ENCODE measurements around the gene MRPS25.
A peak's percentile ranks its signal among the peaks of the same experiment; 100 is the strongest.

The MRPS25 gene

GRCh38 chr3:15044326-15044725, 20.8 kb downstream of the MRPS25 start:
- H3K27ac ChIP-seq = no peak overlapping the region
- no peak overlapping the region for H3K9ac ChIP-seq (ENCODE audit: insufficient read length)
- H3K4me3 ChIP-seq = no peak overlapping the region
- TF ChIP-seq EZH2 (IDR thresholded peaks at IDR 0.05) (no peak), FOXP2 (optimal IDR thresholded peaks at IDR 0.05; ENCODE audit: control extremely low read depth, extremely low read length, insufficient read depth) (no peak), POLR2AphosphoS5 (IDR thresholded peaks at IDR 0.05; ENCODE audit: borderline replicate concordance, low read depth, low read length) (no peak)
- no peaks in the 10 kb centered on the region for H3K9me3 ChIP-seq (ENCODE audit: low read depth, low read length)
- no peak for DNase-seq (ENCODE audit: low read depth, low spot score)
- peaks cover 55% of the 10 kb centered on the region for H3K36me3 ChIP-seq (ENCODE audit: insufficient read depth, low read length)

DNA sequence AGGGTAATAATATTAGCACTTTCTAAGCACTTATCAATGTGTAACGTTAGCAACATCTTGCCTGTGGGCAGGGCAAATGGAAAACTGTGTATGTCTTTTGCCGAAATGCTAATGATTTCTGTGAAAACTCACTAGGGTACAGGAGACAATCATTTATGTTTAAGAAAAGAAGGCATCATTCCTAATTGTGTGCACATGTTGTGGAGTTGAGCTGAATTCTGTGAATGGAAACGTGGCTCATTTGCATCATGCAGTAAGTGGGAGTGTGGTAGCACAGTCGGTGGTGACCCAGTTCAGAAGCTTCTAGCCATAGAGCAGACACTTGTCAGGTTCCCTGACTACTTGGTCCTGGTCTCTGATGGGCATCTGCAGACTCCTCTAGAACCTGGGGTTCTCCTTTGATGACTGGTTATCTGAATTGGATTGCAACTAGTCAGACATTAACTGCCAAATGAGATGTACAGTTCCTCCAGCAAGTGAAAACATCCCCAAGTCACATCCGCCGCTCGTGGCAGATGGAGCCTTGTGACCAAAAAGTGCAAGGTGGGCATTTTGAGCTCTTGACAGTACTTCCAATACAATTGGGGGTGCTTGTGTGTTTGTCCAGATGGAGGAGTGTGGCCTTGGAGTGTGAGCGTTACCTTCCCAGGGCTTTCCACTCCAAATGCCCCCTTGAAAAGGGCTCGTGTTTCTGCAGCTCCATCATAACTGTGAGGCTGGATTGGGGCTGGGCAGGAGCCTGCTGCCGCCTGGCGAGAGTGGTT, 21.5 kb downstream of the MRPS25 start:
- peak overlapping the region; percentile 63 for H3K27ac ChIP-seq
- peak; percentile 3 for DNase-seq (ENCODE audit: low read depth, low spot score)
- H3K9me3 ChIP-seq (ENCODE audit: low read depth, low read length) = no peaks in the 10 kb centered on the region
- no peak overlapping the region for H3K9ac ChIP-seq (ENCODE audit: insufficient read length)
- peaks cover 50% of the 10 kb centered on the region; the same call in 1 of the 2 replicates for H3K36me3 ChIP-seq (ENCODE audit: insufficient read depth, low read length)
- H3K4me3 ChIP-seq = no peak overlapping the region
- TF ChIP-seq POLR2AphosphoS5 (IDR thresholded peaks at IDR 0.05; ENCODE audit: borderline replicate concordance, low read depth, low read length) (no peak), EZH2 (IDR thresholded peaks at IDR 0.05) (no peak), FOXP2 (optimal IDR thresholded peaks at IDR 0.05; ENCODE audit: control extremely low read depth, extremely low read length, insufficient read depth) (no peak)

- Histone ChIP-seq H3K36me3 (ENCODE audit: insufficient read depth, low read length) (peaks cover 43% of the 10 kb centered on the region; the same call in 1 of the 2 replicates), H3K9ac (ENCODE audit: insufficient read length) (no peak overlapping the region), H3K9me3 (ENCODE audit: low read depth, low read length) (no peaks in the 10 kb centered on the region), H3K27ac (peak overlapping the region; percentile 63), H3K4me3 (no peak overlapping the region)
- no peak for TF ChIP-seq POLR2AphosphoS5 (IDR thresholded peaks at IDR 0.05; ENCODE audit: borderline replicate concordance, low read depth, low read length)
- TF ChIP-seq EZH2 (IDR thresholded peaks at IDR 0.05) = no peak
- TF ChIP-seq FOXP2 (optimal IDR thresholded peaks at IDR 0.05; ENCODE audit: control extremely low read depth, extremely low read length, insufficient read depth) = no peak
- DNase-seq (ENCODE audit: low read depth, low spot score) = no peak
Measured at GRCh38 chr3:15042936-15043335, 22.2 kb downstream of the MRPS25 start.

GRCh38 chr3:15041950-15042349, 23.2 kb downstream of the MRPS25 start:
- no peak for TF ChIP-seq POLR2AphosphoS5 (IDR thresholded peaks at IDR 0.05; ENCODE audit: borderline replicate concordance, low read depth, low read length)
- no peak for TF ChIP-seq FOXP2 (optimal IDR thresholded peaks at IDR 0.05; ENCODE audit: control extremely low read depth, extremely low read length, insufficient read depth)
- TF ChIP-seq EZH2 (IDR thresholded peaks at IDR 0.05) = no peak
- H3K9me3 ChIP-seq (ENCODE audit: low read depth, low read length) = no peaks in the 10 kb centered on the region
- H3K27ac ChIP-seq = peak overlapping the region; percentile 63; the same call in 1 of the 2 replicates
- peaks cover 34% of the 10 kb centered on the region; the same call in 1 of the 2 replicates for H3K36me3 ChIP-seq (ENCODE audit: insufficient read depth, low read length)
- H3K9ac ChIP-seq (ENCODE audit: insufficient read length) = no peak overlapping the region
- no peak overlapping the region for H3K4me3 ChIP-seq
- no peak for DNase-seq (ENCODE audit: low read depth, low spot score)

DNA sequence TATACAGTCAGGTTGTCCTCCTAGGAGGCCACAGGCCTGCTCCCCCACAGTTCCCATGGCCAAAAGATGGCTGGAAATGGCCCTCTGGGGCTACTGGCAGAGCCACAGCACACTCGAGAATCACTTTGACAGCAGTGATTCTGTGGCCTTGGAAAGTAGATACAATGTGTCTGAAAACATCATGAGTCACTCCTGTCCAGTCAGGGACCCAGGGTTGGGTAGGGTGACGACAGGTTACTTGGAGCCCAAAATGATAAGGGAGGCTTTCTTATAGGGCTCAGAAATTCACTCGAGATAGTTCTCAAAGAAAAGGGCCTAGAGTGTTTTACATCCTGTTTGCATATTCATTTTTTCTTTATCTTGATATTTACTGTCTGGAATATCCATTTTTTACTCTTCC, 24.3 kb downstream of the MRPS25 start:
- Histone ChIP-seq H3K9ac (ENCODE audit: insufficient read length) (no peak overlapping the region), H3K36me3 (ENCODE audit: insufficient read depth, low read length) (peaks cover 23% of the 10 kb centered on the region; the same call in 1 of the 2 replicates), H3K9me3 (ENCODE audit: low read depth, low read length) (no peaks in the 10 kb centered on the region), H3K4me3 (no peak overlapping the region), H3K27ac (no peak overlapping the region)
- no peak for DNase-seq (ENCODE audit: low read depth, low spot score)
- TF ChIP-seq FOXP2 (optimal IDR thresholded peaks at IDR 0.05; ENCODE audit: control extremely low read depth, extremely low read length, insufficient read depth) (no peak), EZH2 (IDR thresholded peaks at IDR 0.05) (no peak), POLR2AphosphoS5 (IDR thresholded peaks at IDR 0.05; ENCODE audit: borderline replicate concordance, low read depth, low read length) (no peak)

DNA sequence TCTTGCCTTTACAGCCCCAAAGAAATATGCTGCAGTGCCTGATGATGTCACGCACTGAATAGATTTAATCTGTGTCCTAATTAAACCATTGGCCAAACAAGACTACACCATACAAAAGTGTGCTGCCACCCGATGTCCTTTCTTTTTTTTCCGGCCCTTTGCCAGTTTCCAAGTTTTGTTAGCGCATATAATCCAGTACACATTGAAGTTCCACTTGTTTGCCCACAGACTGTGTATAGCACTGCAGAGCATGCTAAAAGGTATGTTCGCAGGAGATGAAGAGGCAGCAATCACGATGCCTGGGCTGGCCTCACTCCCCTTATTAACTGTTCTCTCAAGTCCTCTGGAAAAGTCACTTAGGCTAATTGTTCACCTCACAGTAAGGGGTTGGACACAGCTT, 26.8 kb downstream of the MRPS25 start:
- no peak overlapping the region for H3K27ac ChIP-seq
- H3K9me3 ChIP-seq (ENCODE audit: low read depth, low read length) = no peaks in the 10 kb centered on the region
- no peak for DNase-seq (ENCODE audit: low read depth, low spot score)
- H3K4me3 ChIP-seq = no peak overlapping the region
- TF ChIP-seq EZH2 (IDR thresholded peaks at IDR 0.05) (no peak), FOXP2 (optimal IDR thresholded peaks at IDR 0.05; ENCODE audit: control extremely low read depth, extremely low read length, insufficient read depth) (no peak), POLR2AphosphoS5 (IDR thresholded peaks at IDR 0.05; ENCODE audit: borderline replicate concordance, low read depth, low read length) (no peak)
- H3K36me3 ChIP-seq (ENCODE audit: insufficient read depth, low read length) = peaks cover 28% of the 10 kb centered on the region; the same call in 1 of the 2 replicates
- H3K9ac ChIP-seq (ENCODE audit: insufficient read length) = no peak overlapping the region

GRCh38 chr3:15033103-15033502, 32.0 kb downstream of the MRPS25 start:
- no peak for TF ChIP-seq POLR2AphosphoS5 (IDR thresholded peaks at IDR 0.05; ENCODE audit: borderline replicate concordance, low read depth, low read length)
- no peak for TF ChIP-seq EZH2 (IDR thresholded peaks at IDR 0.05)
- TF ChIP-seq FOXP2 (optimal IDR thresholded peaks at IDR 0.05; ENCODE audit: control extremely low read depth, extremely low read length, insufficient read depth) = no peak
- H3K27ac ChIP-seq = no peak overlapping the region
- no peak overlapping the region for H3K4me3 ChIP-seq
- no peak overlapping the region for H3K9ac ChIP-seq (ENCODE audit: insufficient read length)
- no peak for DNase-seq (ENCODE audit: low read depth, low spot score)
- peaks cover 30% of the 10 kb centered on the region; the same call in 1 of the 2 replicates for H3K36me3 ChIP-seq (ENCODE audit: insufficient read depth, low read length)
- H3K9me3 ChIP-seq (ENCODE audit: low read depth, low read length) = no peaks in the 10 kb centered on the region

DNA sequence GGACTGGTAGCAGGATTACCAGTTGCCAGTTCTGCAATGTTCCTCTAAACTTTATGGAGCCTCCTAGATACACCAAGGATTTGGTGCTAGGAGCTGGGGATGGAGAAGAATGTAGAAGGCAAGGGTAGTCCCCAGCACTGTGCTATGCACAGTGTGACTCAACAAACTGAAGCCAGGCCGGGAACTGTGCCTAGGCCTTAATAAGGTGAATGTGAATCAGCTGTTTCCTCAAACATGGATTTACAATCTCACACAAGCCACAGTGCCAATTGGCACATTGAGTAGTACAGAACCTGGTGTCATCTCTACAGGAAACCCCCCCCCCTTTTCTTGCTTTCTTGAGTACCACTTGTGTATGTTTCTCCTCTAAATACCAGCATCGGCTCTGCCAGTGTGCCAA, 32.5 kb downstream of the MRPS25 start:
- H3K4me3 ChIP-seq = no peak overlapping the region
- no peak overlapping the region for H3K9ac ChIP-seq (ENCODE audit: insufficient read length)
- DNase-seq (ENCODE audit: low read depth, low spot score) = no peak
- no peak overlapping the region for H3K27ac ChIP-seq
- peaks cover 30% of the 10 kb centered on the region; the same call in 1 of the 2 replicates for H3K36me3 ChIP-seq (ENCODE audit: insufficient read depth, low read length)
- TF ChIP-seq FOXP2 (optimal IDR thresholded peaks at IDR 0.05; ENCODE audit: control extremely low read depth, extremely low read length, insufficient read depth) (no peak), POLR2AphosphoS5 (IDR thresholded peaks at IDR 0.05; ENCODE audit: borderline replicate concordance, low read depth, low read length) (no peak), EZH2 (IDR thresholded peaks at IDR 0.05) (no peak)
- H3K9me3 ChIP-seq (ENCODE audit: low read depth, low read length) = no peaks in the 10 kb centered on the region

Measured in SK-N-MC (cell line).